Chondrocyte (in vitro differentiated cells): Measurements from ENCODE around the gene HGS. TPM values are rescaled to one million over a fixed set of nuclear protein-coding genes. Genes with fewer than 3 reads are reported as not detected.
A peak's percentile ranks its signal among the peaks of the same experiment; 100 is the strongest.

ENCODE experiments used
- DNase-seq: peaks from one replicate; pipeline ENCODE4 v3.0.0; 2021; ENCODE audit warnings: mixed read lengths, low spot score
- H3K27ac Mint-ChIP-seq: one replicate; pipeline ENCODE4 v1.8.0; 2021; ENCODE audit warnings: mild to moderate bottlenecking, moderate library complexity, mixed read lengths; ENCODE audit not compliant: unreplicated experiment
- H3K27me3 Mint-ChIP-seq: 2 replicates; pipeline ENCODE4 v1.8.0; 2021; ENCODE audit warnings: low read depth, mixed read lengths
- H3K36me3 Mint-ChIP-seq: 2 replicates; pipeline ENCODE4 v1.8.0; 2021; ENCODE audit warnings: low read depth, mixed read lengths
- H3K4me1 Mint-ChIP-seq: 2 replicates; pipeline ENCODE4 v1.8.0; 2021; ENCODE audit warnings: low read depth, mild to moderate bottlenecking, mixed read lengths
- H3K4me3 Mint-ChIP-seq: one replicate; pipeline ENCODE4 v1.8.0; 2021; ENCODE audit warnings: mild to moderate bottlenecking, moderate library complexity, mixed read lengths; ENCODE audit not compliant: unreplicated experiment
- H3K9me3 Mint-ChIP-seq: 2 replicates; pipeline ENCODE4 v1.8.0; 2021; ENCODE audit warnings: low read depth, mixed read lengths
- CTCF ChIP-seq: fragments of 200-600 bp; sonication (generic); IDR thresholded peaks from 2 replicates; pipeline ENCODE4 v1.5.0; 2021; ENCODE audit warnings: antibody characterized with exemption, mild to moderate bottlenecking, moderate library complexity
- total RNA-seq: library from RNA; stranded (reverse); gene quantifications from 3 replicates; pipeline ENCODE4 v1.2.1, GENCODE V29; 2021

The HGS gene
- total RNA-seq, 1 donor from 2014 or later: 87.4 TPM

GRCh38 chr17:81691608-81692007 lies 7.8 kb downstream of the HGS start:
- no peak overlapping the region for H3K4me3 Mint-ChIP-seq
- H3K9me3 Mint-ChIP-seq: no peaks in the 10 kb centered on the region
- DNase-seq: no peak
- no peak for TF ChIP-seq CTCF
- no peak overlapping the region for H3K27ac Mint-ChIP-seq
- H3K4me1 Mint-ChIP-seq: no peaks in the 10 kb centered on the region
- H3K36me3 Mint-ChIP-seq: peaks cover 23% of the 10 kb centered on the region
- H3K27me3 Mint-ChIP-seq: no peaks in the 10 kb centered on the region

- H3K4me1 Mint-ChIP-seq: no peaks in the 10 kb centered on the region
- TF ChIP-seq CTCF: peak; percentile 28
- peaks cover 28% of the 10 kb centered on the region for H3K36me3 Mint-ChIP-seq
- DNase-seq: no peak
- H3K4me3 Mint-ChIP-seq: no peak overlapping the region
- H3K27me3 Mint-ChIP-seq: no peaks in the 10 kb centered on the region
- no peaks in the 10 kb centered on the region for H3K9me3 Mint-ChIP-seq
- H3K27ac Mint-ChIP-seq: no peak overlapping the region
These were observed 9.8 kb downstream of the HGS start for GRCh38 chr17:81693509-81694210.

GRCh38 chr17:81694810-81695209 lies 11.0 kb downstream of the HGS start:
- no peak overlapping the region for H3K27ac Mint-ChIP-seq
- peaks cover 26% of the 10 kb centered on the region for H3K36me3 Mint-ChIP-seq
- no peak for DNase-seq
- no peaks in the 10 kb centered on the region for H3K27me3 Mint-ChIP-seq
- H3K4me1 Mint-ChIP-seq: no peaks in the 10 kb centered on the region
- H3K4me3 Mint-ChIP-seq: no peak overlapping the region
- no peaks in the 10 kb centered on the region for H3K9me3 Mint-ChIP-seq
- no peak for TF ChIP-seq CTCF

- no peaks in the 10 kb centered on the region for H3K9me3 Mint-ChIP-seq
- no peak overlapping the region for H3K4me3 Mint-ChIP-seq
- no peak overlapping the region for H3K27ac Mint-ChIP-seq
- no peak for TF ChIP-seq CTCF
- no peak for DNase-seq
- H3K27me3 Mint-ChIP-seq: no peaks in the 10 kb centered on the region
- peaks cover 26% of the 10 kb centered on the region for H3K36me3 Mint-ChIP-seq
- H3K4me1 Mint-ChIP-seq: no peaks in the 10 kb centered on the region
These were observed 11.4 kb downstream of the HGS start for GRCh38 chr17:81695211-81695610.

GRCh38 chr17:81695801-81696200 lies 12.0 kb downstream of the HGS start:
- Mint-ChIP-seq H3K4me3 (no peak overlapping the region), H3K27ac (no peak overlapping the region), H3K9me3 (no peaks in the 10 kb centered on the region), H3K27me3 (no peaks in the 10 kb centered on the region), H3K4me1 (peaks cover 2% of the 10 kb centered on the region), H3K36me3 (peaks cover 26% of the 10 kb centered on the region)
- no peak for TF ChIP-seq CTCF
- DNase-seq: no peak
